Endothelial cell of umbilical vein (primary cell): ENCODE data around the gene KIAA1671.

ENCODE experiments used
- CTCF ChIP-seq, 2 donors: IDR thresholded peaks; 1 replicate in 1 of 2; 2 replicates in 1 of 2; pipeline ENCODE4 v1.5.1; 2011; ENCODE audit warnings: low read length in 2 of 2, mild to moderate bottlenecking in 2 of 2, moderate library complexity in 2 of 2, control low read depth in 1 of 2, inconsistent platforms in 1 of 2, low read depth in 1 of 2; ENCODE audit not compliant: insufficient read depth in 1 of 2; ENCODE audit errors: extremely low read depth in 1 of 2
- EZH2 ChIP-seq: IDR thresholded peaks from 2 replicates; pipeline ENCODE4 v1.6.1; 2012; ENCODE audit warnings: borderline replicate concordance, low read depth, mild to moderate bottlenecking, moderate library complexity, low read length, inconsistent platforms; ENCODE audit not compliant: severe bottlenecking
- GATA2 ChIP-seq: IDR thresholded peaks from 2 replicates; pipeline ENCODE4 v1.7.0; 2011; ENCODE audit warnings: low read depth, mild to moderate bottlenecking, moderate library complexity, mixed read lengths, low read length; ENCODE audit not compliant: insufficient read length, insufficient read depth
- JUN ChIP-seq: IDR thresholded peaks from 2 replicates; pipeline ENCODE4 v1.6.1; 2011; ENCODE audit warnings: borderline replicate concordance, low read depth; ENCODE audit not compliant: insufficient read length, insufficient read depth
- MAX ChIP-seq: IDR thresholded peaks from 2 replicates; pipeline ENCODE4 v1.6.1; 2011; ENCODE audit not compliant: insufficient read depth, insufficient read length
- POLR2A ChIP-seq: IDR thresholded peaks from 2 replicates; pipeline ENCODE4 v1.6.1; 2012; ENCODE audit warnings: low read depth, mild to moderate bottlenecking, control low read depth, low read length
- POLR2AphosphoS5 ChIP-seq: IDR thresholded peaks from 2 replicates; pipeline ENCODE4 v1.6.1; 2012; ENCODE audit warnings: low read depth, mild to moderate bottlenecking, control low read depth, low read length, moderate library complexity; ENCODE audit not compliant: insufficient read depth

- TF ChIP-seq POLR2AphosphoS5, result no peak
- TF ChIP-seq CTCF (IDR thresholded peaks at IDR 0.05; ENCODE audit: extremely low read depth in 1 of 2, insufficient read depth in 1 of 2, low read depth in 1 of 2, low read length in 2 of 2), result no peak
- TF ChIP-seq POLR2A, result no peak
- no peak for TF ChIP-seq MAX
- no peak for TF ChIP-seq JUN
- no peak for TF ChIP-seq EZH2
- no peak for TF ChIP-seq GATA2
Observed at GRCh38 chr22:24928322-24928721, 24.2 kb upstream of the KIAA1671 start.
